Muscle layer of duodenum (tissue), 2 donors: ENCODE results near the gene TTC33.
"Not testable (repeated sequence)": the region's sequence is repeated elsewhere in the genome, so short reads cannot be mapped to it uniquely, and the experiment has no call there.

ENCODE experiments used
- H3K27ac ChIP-seq: one replicate; pipeline ENCODE4 v1.7.0; 2013; ENCODE audit warnings: mild to moderate bottlenecking, low read length
- H3K27me3 ChIP-seq: one replicate; pipeline ENCODE4 v1.7.0; 2013; ENCODE audit warnings: low read depth, mild to moderate bottlenecking, control low read depth, low read length
- H3K36me3 ChIP-seq, 2 donors: one replicate each; pipeline ENCODE4 v1.7.0; 2013; ENCODE audit warnings: low read length in 2 of 2, control low read depth in 1 of 2, mild to moderate bottlenecking in 1 of 2; ENCODE audit not compliant: insufficient read depth in 2 of 2, control insufficient read depth in 1 of 2
- H3K4me1 ChIP-seq, 2 donors: one replicate each; pipeline ENCODE4 v1.7.0; 2013; ENCODE audit warnings: low read length in 2 of 2, mild to moderate bottlenecking in 2 of 2, control low read depth in 1 of 2, moderate library complexity in 1 of 2; ENCODE audit not compliant: insufficient read depth in 2 of 2, control insufficient read depth in 1 of 2
- H3K4me3 ChIP-seq, 2 donors: one replicate each; pipeline ENCODE4 v1.7.0; 2013; ENCODE audit warnings: low read length in 2 of 2, low read depth in 1 of 2, mild to moderate bottlenecking in 1 of 2
- H3K9me3 ChIP-seq, 2 donors: one replicate each; pipeline ENCODE4 v1.7.0; 2013; ENCODE audit warnings: low read length in 2 of 2, control low read depth in 1 of 2, mild to moderate bottlenecking in 1 of 2; ENCODE audit not compliant: control insufficient read depth in 1 of 2
- donor health status: healthy.

The TTC33 gene

DNA sequence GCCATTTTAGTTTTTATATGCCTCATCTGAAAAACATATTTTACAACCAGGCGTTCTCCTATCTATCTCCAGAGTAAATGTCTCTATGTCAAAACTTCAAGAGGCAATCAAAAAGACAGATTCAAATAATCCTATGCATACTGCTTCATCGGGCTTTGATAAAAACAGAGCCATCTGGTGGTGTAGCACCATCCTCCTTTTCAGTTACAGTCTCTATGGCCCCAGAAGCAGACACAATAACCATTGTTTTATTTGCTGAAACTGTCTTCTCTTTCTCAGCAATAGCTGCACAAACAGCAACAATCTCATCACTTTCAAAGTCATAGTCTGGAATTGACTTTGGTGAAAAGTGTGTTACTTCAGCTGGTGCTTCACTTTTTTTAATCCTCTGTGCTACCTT, 39.8 kb downstream of the TTC33 start:
- H3K4me1 ChIP-seq = no peaks in the 10 kb centered on the region
- peaks cover 6 to 10% of the 10 kb centered on the region in 2 donors for H3K36me3 ChIP-seq
- no peak overlapping the region for H3K27ac ChIP-seq
- H3K9me3 ChIP-seq = no peaks in the 10 kb centered on the region
- no peak overlapping the region for H3K4me3 ChIP-seq
- H3K27me3 ChIP-seq = no peaks in the 10 kb centered on the region

DNA sequence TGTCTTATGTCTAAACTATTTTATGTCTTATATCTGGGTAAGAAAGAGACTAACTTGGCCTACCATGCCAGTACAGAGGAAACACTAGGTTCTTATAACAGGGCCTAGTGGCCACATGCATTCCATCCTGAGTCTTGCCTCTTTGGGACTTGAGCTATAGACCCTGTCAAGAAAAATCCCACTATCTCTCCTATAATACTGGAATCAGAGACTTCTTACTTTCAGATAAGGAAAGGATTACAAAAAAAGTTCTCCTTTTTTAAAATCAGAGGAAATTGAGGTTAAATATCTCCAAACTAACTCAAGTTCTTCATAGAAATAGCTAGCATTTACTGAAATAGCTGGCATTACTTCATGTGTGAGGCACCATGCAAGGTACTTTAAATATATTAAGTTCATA, 41.8 kb downstream of the TTC33 start:
- H3K27ac ChIP-seq = no peak overlapping the region

DNA sequence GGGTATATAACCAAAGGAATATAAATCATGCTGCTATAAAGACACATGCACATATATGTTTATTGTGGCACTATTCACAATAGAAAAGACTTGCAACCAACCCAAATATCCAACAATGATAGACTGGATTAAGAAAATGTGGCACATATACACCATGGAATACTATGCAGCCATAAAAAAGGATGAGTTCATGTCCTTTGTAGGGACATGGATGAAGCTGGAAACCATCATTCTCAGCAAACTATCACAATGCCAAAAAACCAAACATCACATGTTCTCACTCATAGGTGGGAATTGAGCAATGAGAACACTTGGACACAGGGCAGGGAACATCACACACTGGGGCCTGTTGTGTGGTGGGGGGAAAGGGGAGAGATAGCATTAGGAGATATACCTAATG, 45.2 kb downstream of the TTC33 start:
- H3K27me3 ChIP-seq, H3K9me3 ChIP-seq, H3K4me1 ChIP-seq, H3K27ac ChIP-seq, H3K36me3 ChIP-seq, H3K4me3 ChIP-seq: not testable (repeated sequence)

More for the DNA sequence above, 41.8 kb downstream of the TTC33 start:
- no peak overlapping the region for H3K4me3 ChIP-seq
- H3K4me1 ChIP-seq = no peaks in the 10 kb centered on the region
- peaks cover 0 to 4% of the 10 kb centered on the region in 2 donors for H3K36me3 ChIP-seq
- H3K27me3 ChIP-seq = no peaks in the 10 kb centered on the region
- H3K9me3 ChIP-seq = no peaks in the 10 kb centered on the region

DNA sequence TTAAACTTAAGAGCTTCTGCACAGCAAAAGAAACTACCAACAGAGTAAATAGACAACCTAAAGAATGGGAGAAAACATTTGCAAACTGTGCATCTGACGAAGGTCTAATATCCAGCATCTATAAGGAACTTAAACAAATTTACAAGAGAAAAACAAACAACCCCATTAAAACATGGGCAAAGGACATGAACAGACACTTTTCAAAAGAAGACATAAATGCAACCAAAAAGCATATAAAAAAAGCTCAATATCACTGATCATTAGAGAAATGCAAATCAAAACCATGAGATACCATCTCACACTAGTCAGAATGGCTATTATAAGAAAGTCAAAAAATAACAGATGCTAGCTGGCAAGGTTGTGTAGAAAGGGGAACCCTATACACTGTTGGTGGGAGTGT, 50.3 kb downstream of the TTC33 start:
- not testable (repeated sequence) for H3K4me1 ChIP-seq, H3K27me3 ChIP-seq, H3K27ac ChIP-seq, H3K36me3 ChIP-seq, H3K4me3 ChIP-seq
- peaks cover 0 to 12% of the 10 kb centered on the region in 2 donors for H3K9me3 ChIP-seq

DNA sequence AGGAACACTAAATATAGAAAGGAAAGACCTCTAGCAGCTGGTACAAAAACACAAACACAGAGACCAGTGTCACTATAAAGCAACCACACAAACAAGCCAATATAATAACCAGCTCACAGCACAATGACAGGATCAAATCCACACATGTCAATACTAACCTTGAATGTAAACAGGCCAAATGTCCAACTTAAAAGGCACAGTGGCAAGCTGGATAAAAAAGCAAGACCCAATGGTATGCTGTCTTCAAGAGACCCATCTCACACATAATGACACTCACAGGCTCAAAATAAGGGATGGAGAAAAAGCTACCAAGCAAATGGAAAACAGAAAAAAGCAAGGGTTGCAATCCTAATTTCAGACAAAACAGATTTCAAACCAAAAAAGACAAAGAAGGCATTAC, 53.7 kb downstream of the TTC33 start:
- H3K36me3 ChIP-seq, H3K4me3 ChIP-seq, H3K27me3 ChIP-seq, H3K27ac ChIP-seq, H3K4me1 ChIP-seq: not testable (repeated sequence)
- H3K9me3 ChIP-seq = peaks cover 0 to 12% of the 10 kb centered on the region in 2 donors

DNA sequence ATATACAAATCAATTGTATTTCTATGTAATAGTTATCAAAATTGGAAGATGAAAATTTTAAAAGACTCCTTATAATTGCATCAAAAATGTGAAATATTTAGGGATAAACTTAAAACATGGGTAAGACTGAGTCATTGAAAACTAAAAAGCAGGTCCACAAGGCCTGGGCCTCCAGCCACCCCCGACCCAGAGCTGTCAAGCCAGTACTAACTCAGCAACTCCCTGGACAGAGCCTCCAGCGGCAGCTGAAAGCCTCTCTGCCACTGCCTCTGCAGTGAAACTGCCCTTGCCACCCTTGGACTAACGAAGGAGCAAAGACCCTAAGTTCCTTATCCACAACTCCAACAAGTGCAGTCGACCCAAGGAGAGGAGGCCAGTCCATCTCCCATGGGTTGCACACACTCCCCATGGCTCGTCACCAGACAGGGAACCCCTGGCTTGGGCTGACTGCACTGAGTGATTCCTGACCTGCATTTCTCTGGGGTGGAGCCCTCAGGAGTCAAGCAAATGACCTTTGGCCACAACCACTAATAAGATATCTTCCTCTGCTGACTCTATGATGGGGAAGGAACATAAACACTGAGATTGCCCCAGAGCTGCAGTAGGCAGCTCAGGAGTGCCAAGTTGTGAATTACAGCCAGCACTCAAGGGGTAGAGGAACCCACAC, 55.5 kb downstream of the TTC33 start:
- peaks cover 0 to 9% of the 10 kb centered on the region in 2 donors for H3K9me3 ChIP-seq
- H3K4me1 ChIP-seq = no peaks in the 10 kb centered on the region
- no peak overlapping the region for H3K4me3 ChIP-seq
- no peaks in the 10 kb centered on the region for H3K36me3 ChIP-seq
- no peak overlapping the region for H3K27ac ChIP-seq
- no peaks in the 10 kb centered on the region for H3K27me3 ChIP-seq

DNA sequence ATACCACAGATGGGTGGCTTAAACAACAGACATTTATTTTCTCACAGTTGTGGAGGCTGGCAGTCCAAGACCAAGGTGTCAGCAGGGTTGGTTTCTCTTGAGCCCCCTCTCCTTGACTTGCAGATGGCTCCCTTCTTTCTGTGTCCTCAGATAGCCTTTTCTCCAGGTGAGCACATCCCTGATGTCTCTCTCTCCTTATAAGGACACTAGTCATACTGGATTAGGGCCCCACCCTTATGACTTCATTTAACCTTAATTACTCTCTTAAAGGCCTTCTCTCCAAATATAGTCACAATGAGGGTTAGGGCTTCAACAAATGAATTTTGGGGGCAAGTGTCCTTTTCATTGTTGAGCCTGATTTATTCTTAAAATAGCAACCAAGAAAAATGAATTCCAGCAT, 61.3 kb downstream of the TTC33 start:
- Histone ChIP-seq H3K27ac (no peak overlapping the region), H3K4me1 (peaks cover 0 to under 1% of the 10 kb centered on the region in 2 donors), H3K9me3 (no peaks in the 10 kb centered on the region), H3K36me3 (peaks cover 7 to 20% of the 10 kb centered on the region in 2 donors), H3K4me3 (no peak overlapping the region), H3K27me3 (no peaks in the 10 kb centered on the region)

DNA sequence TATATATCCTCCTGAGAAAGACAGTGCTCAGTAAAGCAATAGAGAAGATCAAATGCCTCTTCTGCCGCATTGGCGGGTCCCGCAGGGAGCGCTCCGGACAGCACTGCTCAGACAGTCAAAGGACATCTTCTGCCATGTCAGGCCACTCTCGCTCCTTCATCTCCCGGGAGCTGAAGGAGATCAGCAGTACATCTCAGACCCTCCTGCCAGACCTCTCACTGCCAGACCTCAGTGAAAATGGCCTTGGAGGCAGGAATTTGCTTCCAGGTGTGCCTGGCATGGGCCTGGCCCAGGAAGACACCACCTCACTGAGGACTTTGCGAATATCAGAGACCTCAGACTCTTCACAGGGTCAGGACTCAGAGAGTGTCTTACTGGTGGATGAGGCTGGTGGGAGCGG, 63.9 kb downstream of the TTC33 start:
- Histone ChIP-seq H3K36me3 (peaks cover 7 to 20% of the 10 kb centered on the region in 2 donors), H3K27ac (no peak overlapping the region), H3K9me3 (no peaks in the 10 kb centered on the region), H3K27me3 (no peaks in the 10 kb centered on the region), H3K4me3 (no peak overlapping the region), H3K4me1 (peaks cover 0 to 14% of the 10 kb centered on the region in 2 donors)

DNA sequence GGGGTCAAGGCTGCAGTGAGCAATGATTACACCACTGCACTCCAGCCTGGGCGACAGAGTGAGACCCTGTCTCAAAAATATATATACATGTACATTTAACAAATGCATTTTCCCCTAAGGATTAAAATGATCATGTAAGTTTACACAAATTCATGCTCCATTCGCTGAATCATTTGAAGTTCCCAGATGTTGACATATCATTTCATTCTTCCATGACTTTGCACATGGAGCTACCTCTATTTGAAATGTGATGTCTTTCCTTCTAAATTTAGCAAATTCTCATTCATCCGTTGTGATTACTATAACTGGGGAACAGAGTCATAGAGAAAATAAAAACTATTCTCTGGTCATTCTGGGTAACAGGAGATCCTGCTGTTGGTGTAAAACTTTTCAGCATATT, 65.5 kb downstream of the TTC33 start:
- peaks cover 7 to 20% of the 10 kb centered on the region in 2 donors for H3K36me3 ChIP-seq
- H3K4me3 ChIP-seq = no peak overlapping the region
- H3K4me1 ChIP-seq = peaks cover 1 to 14% of the 10 kb centered on the region in 2 donors
- H3K9me3 ChIP-seq = no peaks in the 10 kb centered on the region
- no peaks in the 10 kb centered on the region for H3K27me3 ChIP-seq
- no peak overlapping the region for H3K27ac ChIP-seq

DNA sequence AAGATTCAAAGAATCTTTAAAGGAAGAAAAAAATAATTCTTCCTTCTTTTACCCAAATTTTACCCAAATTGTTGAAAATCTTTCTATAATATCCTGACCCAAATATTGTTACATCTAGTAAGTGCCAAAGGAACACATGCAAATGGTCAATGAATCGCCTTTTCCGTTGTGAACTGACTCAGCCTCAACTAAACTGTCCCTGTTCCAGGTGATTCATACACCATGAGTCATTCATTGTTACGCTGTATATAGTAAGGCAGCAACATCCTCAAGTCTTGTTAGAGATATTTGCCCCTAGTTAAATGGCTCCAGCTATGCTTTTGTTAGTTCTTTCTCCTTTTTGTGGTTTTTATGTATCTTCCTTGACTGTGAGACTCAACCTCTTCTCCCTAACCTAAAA, 66.3 kb downstream of the TTC33 start:
- peaks cover 7 to 20% of the 10 kb centered on the region in 2 donors for H3K36me3 ChIP-seq
- H3K4me1 ChIP-seq = peaks cover 8 to 14% of the 10 kb centered on the region in 2 donors
- H3K27me3 ChIP-seq = no peaks in the 10 kb centered on the region
- H3K4me3 ChIP-seq = no peak overlapping the region
- no peaks in the 10 kb centered on the region for H3K9me3 ChIP-seq
- peak overlapping the region; percentile 47 for H3K27ac ChIP-seq

DNA sequence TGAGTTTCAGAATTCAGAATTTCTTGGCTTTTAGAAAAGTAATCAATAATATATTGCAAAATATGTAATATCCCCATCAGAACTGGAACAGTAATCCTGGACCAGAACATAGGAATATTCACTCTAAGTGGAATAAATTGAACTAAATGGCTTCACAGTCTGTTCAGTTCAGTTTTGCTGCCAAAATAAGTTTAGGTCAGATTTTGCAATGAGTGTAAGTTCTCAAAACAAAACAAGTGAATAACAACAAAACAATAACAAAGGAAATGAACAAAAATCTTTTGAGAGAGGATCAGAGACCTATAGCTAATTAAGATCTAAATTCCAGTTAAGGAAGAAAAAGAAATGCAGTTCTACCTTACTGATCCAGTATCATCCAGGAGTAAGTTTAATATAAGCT, 66.8 kb downstream of the TTC33 start:
- H3K27me3 ChIP-seq = no peaks in the 10 kb centered on the region
- H3K4me1 ChIP-seq = peaks cover 8 to 14% of the 10 kb centered on the region in 2 donors
- no peak overlapping the region for H3K4me3 ChIP-seq
- peak overlapping the region; percentile 47 for H3K27ac ChIP-seq
- H3K36me3 ChIP-seq = peaks cover 7 to 20% of the 10 kb centered on the region in 2 donors
- H3K9me3 ChIP-seq = no peaks in the 10 kb centered on the region

DNA sequence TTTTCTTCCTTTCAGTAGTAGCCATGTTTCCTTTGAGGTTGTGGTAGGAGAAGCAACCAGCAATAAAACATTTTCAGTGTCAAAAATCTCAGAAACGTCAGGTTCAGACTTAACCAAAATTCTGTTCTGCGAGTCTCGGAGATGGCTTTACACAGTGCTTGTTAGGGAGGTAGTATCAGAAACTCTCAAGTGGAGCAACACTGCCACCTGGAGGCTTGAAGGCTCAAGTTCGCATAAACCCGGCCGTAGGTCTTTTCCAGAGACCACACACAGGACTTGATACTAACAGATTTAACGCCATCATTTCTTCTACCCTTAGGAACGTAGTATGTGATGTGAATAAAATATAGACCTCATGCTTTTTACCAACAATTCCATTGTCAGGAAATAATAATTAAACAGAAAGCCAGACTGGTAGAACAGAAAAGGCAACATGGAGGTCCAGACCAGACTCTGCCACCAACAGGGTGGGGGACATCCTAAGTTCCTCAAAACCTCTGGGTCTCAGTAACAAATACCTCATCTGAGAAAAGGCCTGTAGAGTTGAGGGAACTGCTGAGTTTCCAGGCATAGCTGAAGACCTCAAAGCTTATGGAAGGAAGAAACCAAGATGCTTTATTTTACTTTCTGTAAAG, 67.5 kb downstream of the TTC33 start:
- peaks cover 8 to 14% of the 10 kb centered on the region in 2 donors for H3K4me1 ChIP-seq

More for the DNA sequence above, 67.5 kb downstream of the TTC33 start:
- H3K36me3 ChIP-seq = peaks cover 7 to 20% of the 10 kb centered on the region in 2 donors
- peak overlapping the region in 1 of 2 donors; percentile 3 for H3K4me3 ChIP-seq
- H3K27ac ChIP-seq = peak overlapping the region; percentile 47
- H3K27me3 ChIP-seq = no peaks in the 10 kb centered on the region
- H3K9me3 ChIP-seq = no peaks in the 10 kb centered on the region
